Chondrocyte (in vitro differentiated cells): ENCODE data around the gene STK32C. TPM values are rescaled to one million over a fixed set of nuclear protein-coding genes. Genes with fewer than 3 reads are reported as not detected.
"Not testable (repeated sequence)": the region's sequence is repeated elsewhere in the genome, so short reads cannot be mapped to it uniquely, and the experiment has no call there.

Experiments
- DNase-seq: peaks from one replicate; pipeline ENCODE4 v3.0.0; 2021; ENCODE audit warnings: mixed read lengths, low spot score
- H3K27ac Mint-ChIP-seq: one replicate; pipeline ENCODE4 v1.8.0; 2021; ENCODE audit warnings: mild to moderate bottlenecking, moderate library complexity, mixed read lengths; ENCODE audit not compliant: unreplicated experiment
- H3K27me3 Mint-ChIP-seq: 2 replicates; pipeline ENCODE4 v1.8.0; 2021; ENCODE audit warnings: low read depth, mixed read lengths
- H3K36me3 Mint-ChIP-seq: 2 replicates; pipeline ENCODE4 v1.8.0; 2021; ENCODE audit warnings: low read depth, mixed read lengths
- H3K4me1 Mint-ChIP-seq: 2 replicates; pipeline ENCODE4 v1.8.0; 2021; ENCODE audit warnings: low read depth, mild to moderate bottlenecking, mixed read lengths
- H3K4me3 Mint-ChIP-seq: one replicate; pipeline ENCODE4 v1.8.0; 2021; ENCODE audit warnings: mild to moderate bottlenecking, moderate library complexity, mixed read lengths; ENCODE audit not compliant: unreplicated experiment
- H3K9me3 Mint-ChIP-seq: 2 replicates; pipeline ENCODE4 v1.8.0; 2021; ENCODE audit warnings: low read depth, mixed read lengths
- CTCF ChIP-seq: fragments of 200-600 bp; sonication (generic); IDR thresholded peaks from 2 replicates; pipeline ENCODE4 v1.5.0; 2021; ENCODE audit warnings: antibody characterized with exemption, mild to moderate bottlenecking, moderate library complexity
- total RNA-seq: library from RNA; stranded (reverse); gene quantifications from 3 replicates; pipeline ENCODE4 v1.2.1, GENCODE V29; 2021

The STK32C gene
- total RNA-seq, 1 donor from 2014 or later = 17.9 TPM

- DNase-seq = peak; percentile 77
- Mint-ChIP-seq H3K4me1 (peaks cover 7% of the 10 kb centered on the region), H3K4me3 (no peak overlapping the region), H3K27ac (no peak overlapping the region), H3K36me3 (peaks cover 1% of the 10 kb centered on the region), H3K9me3 (no peaks in the 10 kb centered on the region), H3K27me3 (peaks cover 3% of the 10 kb centered on the region)
- peak; percentile 13 for TF ChIP-seq CTCF
Observed at GRCh38 chr10:132163278-132163765, 144.4 kb downstream of the STK32C start.

DNA sequence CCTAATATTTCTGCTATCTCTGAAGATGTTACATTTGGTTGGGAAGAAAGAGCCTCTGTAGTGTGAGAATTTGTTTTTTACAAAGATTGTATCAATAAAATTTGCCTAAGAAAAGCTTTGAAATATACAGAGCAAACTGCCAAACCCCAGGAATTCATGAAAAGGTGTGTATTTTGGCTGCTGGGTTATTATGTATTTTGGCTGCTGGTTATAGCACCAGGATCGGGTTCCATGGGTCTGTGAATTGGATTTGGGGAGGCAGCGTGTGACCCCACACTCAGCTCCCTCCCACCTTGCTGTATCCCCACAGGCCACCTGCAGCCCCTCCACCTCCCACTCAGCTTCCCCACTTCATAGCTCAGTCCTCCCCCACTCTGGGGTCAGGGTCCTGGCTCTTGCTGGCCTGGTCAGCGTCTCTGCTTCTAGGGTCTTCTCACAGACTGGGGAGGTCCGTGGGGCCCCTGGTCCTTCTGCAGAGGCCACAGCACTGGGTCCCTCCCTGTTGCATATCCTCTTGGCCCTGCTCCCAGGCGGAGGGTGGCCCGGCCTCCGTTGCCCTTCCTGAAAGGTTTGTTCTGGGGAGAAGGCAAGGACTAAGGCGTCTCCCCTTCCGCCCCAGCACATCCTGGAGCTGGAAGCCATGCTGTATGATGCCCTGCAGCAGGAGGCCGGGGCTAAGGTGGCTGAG is 145.0 kb downstream of the STK32C start:
- no peak overlapping the region for H3K27ac Mint-ChIP-seq
- no peaks in the 10 kb centered on the region for H3K9me3 Mint-ChIP-seq
- no peak overlapping the region for H3K4me3 Mint-ChIP-seq
- H3K27me3 Mint-ChIP-seq = peaks cover 3% of the 10 kb centered on the region
- peak; percentile 77 for DNase-seq
- no peak for TF ChIP-seq CTCF
- no peaks in the 10 kb centered on the region for H3K36me3 Mint-ChIP-seq
- H3K4me1 Mint-ChIP-seq = peaks cover 7% of the 10 kb centered on the region

DNA sequence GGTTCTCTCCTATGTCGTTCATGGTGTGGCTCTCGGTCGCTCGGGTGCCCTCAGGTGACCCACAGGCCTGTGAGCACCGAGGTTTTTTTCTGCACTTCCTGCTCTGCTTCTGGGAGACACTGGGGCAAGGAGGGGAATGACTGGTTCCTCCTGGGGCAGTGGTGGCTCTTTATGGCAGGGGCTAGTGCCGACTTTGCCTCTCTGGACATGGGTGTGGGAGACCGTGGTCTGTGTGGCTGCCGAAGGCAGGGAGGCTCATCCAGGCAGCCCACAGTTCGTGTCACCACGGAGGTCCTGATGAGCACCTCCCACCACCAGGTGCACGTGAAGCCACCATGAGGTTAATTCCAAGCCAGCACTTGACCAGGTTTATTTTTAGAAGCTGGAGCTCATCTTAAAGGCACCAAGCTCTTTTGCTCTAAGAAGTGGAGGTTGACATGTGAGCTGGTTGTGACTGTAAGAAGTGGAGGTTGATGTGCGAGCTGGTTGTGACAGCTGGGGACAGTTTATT is 145.7 kb downstream of the STK32C start:
- H3K9me3 Mint-ChIP-seq = no peaks in the 10 kb centered on the region
- no peaks in the 10 kb centered on the region for H3K36me3 Mint-ChIP-seq
- no peak overlapping the region for H3K4me3 Mint-ChIP-seq
- H3K27me3 Mint-ChIP-seq = peaks cover 3% of the 10 kb centered on the region
- no peak overlapping the region for H3K27ac Mint-ChIP-seq
- peak; percentile 67 for DNase-seq
- peaks cover 7% of the 10 kb centered on the region for H3K4me1 Mint-ChIP-seq
- no peak for TF ChIP-seq CTCF

GRCh38 chr10:132160834-132161622 is 146.7 kb downstream of the STK32C start:
- not testable (repeated sequence) for H3K4me1 Mint-ChIP-seq, DNase-seq, H3K4me3 Mint-ChIP-seq, H3K9me3 Mint-ChIP-seq, H3K27me3 Mint-ChIP-seq, H3K36me3 Mint-ChIP-seq, H3K27ac Mint-ChIP-seq

DNA sequence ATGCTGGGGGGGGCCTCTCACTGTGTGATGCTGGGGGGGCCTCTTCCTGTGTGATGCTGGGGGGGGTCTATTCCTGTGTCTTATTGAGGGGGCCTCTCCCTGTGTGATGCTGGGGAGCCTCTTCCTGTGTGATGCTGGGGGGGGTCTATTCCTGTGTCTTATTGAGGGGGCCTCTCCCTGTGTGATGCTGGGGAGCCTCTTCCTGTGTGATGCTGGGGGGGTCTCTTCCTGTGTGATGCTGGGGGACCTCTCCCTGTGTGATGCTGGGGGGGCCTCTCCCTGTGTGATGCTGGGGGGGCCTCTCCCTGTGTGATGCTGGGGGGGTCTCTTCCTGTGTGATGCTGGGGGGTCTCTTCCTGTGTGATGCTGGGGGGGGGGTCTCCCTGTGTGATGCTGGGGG is 147.5 kb downstream of the STK32C start:
- not testable (repeated sequence) for H3K27ac Mint-ChIP-seq, H3K36me3 Mint-ChIP-seq, H3K9me3 Mint-ChIP-seq, DNase-seq, H3K4me1 Mint-ChIP-seq, H3K27me3 Mint-ChIP-seq, H3K4me3 Mint-ChIP-seq

- H3K36me3 Mint-ChIP-seq, H3K4me1 Mint-ChIP-seq, H3K27ac Mint-ChIP-seq, H3K27me3 Mint-ChIP-seq, H3K9me3 Mint-ChIP-seq, H3K4me3 Mint-ChIP-seq: not testable (repeated sequence)
- DNase-seq = peak; percentile 36
Observed at GRCh38 chr10:132159302-132160230, 148.2 kb downstream of the STK32C start.
